Subcutaneous abdominal adipose tissue (tissue), 5 donors: Measurements from ENCODE around the gene FBXO2.

Experiments
- H3K27ac ChIP-seq: one replicate; pipeline ENCODE4 v1.7.0; 2013; ENCODE audit warnings: low read depth, mild to moderate bottlenecking, inconsistent platforms, low read length, moderate library complexity
- H3K27me3 ChIP-seq, 5 donors: one replicate each; pipeline ENCODE4 v1.7.0; 2013; ENCODE audit warnings: low read length in 5 of 5, inconsistent platforms in 1 of 5; ENCODE audit not compliant: control insufficient read depth in 5 of 5, insufficient read depth in 4 of 5
- H3K36me3 ChIP-seq, 5 donors: one replicate each; pipeline ENCODE4 v1.7.0; 2013; ENCODE audit warnings: low read length in 5 of 5; ENCODE audit not compliant: control insufficient read depth in 5 of 5, insufficient read depth in 5 of 5
- H3K4me1 ChIP-seq, 5 donors: one replicate each; pipeline ENCODE4 v1.7.0; 2013; ENCODE audit warnings: low read length in 5 of 5, mild to moderate bottlenecking in 3 of 5, moderate library complexity in 1 of 5; ENCODE audit not compliant: control insufficient read depth in 5 of 5, insufficient read depth in 5 of 5
- H3K4me3 ChIP-seq, 5 donors: one replicate each; pipeline ENCODE4 v1.7.0; 2013; ENCODE audit warnings: low read length in 5 of 5, low read depth in 1 of 5
- H3K9ac ChIP-seq, 5 donors: one replicate each; pipeline ENCODE4 v1.7.0; 2013; ENCODE audit warnings: low read length in 5 of 5, mild to moderate bottlenecking in 4 of 5, moderate library complexity in 3 of 5
- H3K9me3 ChIP-seq, 5 donors: one replicate each; pipeline ENCODE4 v1.7.0; 2013; ENCODE audit warnings: low read length in 5 of 5; ENCODE audit not compliant: control insufficient read depth in 5 of 5
- donor health status: healthy.
- donor health status: healthy.
- donor health status: healthy.
- donor health status: healthy.
- donor health status: healthy.

FBXO2 gene

GRCh38 chr1:11602981-11603380 is 51.2 kb downstream of the FBXO2 start:
- Histone ChIP-seq H3K27ac (no peak overlapping the region), H3K9ac (no peak overlapping the region), H3K36me3 (no peaks in the 10 kb centered on the region), H3K27me3 (peaks cover 10 to 26% (median 18%) of the 10 kb centered on the region in 5 donors), H3K9me3 (peaks cover 0 to 5% (median 0%) of the 10 kb centered on the region in 5 donors), H3K4me3 (no peak overlapping the region), H3K4me1 (peaks cover 0 to 1% (median 0%) of the 10 kb centered on the region in 5 donors)

- H3K9ac ChIP-seq: no peak overlapping the region
- H3K27ac ChIP-seq: no peak overlapping the region
- no peaks in the 10 kb centered on the region for H3K36me3 ChIP-seq
- H3K9me3 ChIP-seq: peaks cover 0 to 5% (median 0%) of the 10 kb centered on the region in 5 donors
- no peak overlapping the region for H3K4me3 ChIP-seq
- peaks cover 0 to 1% (median 0%) of the 10 kb centered on the region in 5 donors for H3K4me1 ChIP-seq
- H3K27me3 ChIP-seq: peaks cover 10 to 28% (median 20%) of the 10 kb centered on the region in 5 donors
Observed at GRCh38 chr1:11602424-11602823, 51.8 kb downstream of the FBXO2 start.

- peaks cover 10 to 30% (median 20%) of the 10 kb centered on the region in 5 donors for H3K27me3 ChIP-seq
- no peak overlapping the region for H3K9ac ChIP-seq
- H3K4me3 ChIP-seq: no peak overlapping the region
- H3K36me3 ChIP-seq: no peaks in the 10 kb centered on the region
- H3K4me1 ChIP-seq: peaks cover 0 to 1% (median 0%) of the 10 kb centered on the region in 5 donors
- no peak overlapping the region for H3K27ac ChIP-seq
- no peaks in the 10 kb centered on the region for H3K9me3 ChIP-seq
Observed at GRCh38 chr1:11600836-11601235, 53.4 kb downstream of the FBXO2 start.

- Histone ChIP-seq H3K4me1 (peaks cover 0 to 7% (median 1%) of the 10 kb centered on the region in 5 donors), H3K27ac (no peak overlapping the region), H3K4me3 (no peak overlapping the region), H3K9ac (no peak overlapping the region), H3K27me3 (peaks cover 10 to 30% (median 21%) of the 10 kb centered on the region in 5 donors), H3K36me3 (no peaks in the 10 kb centered on the region), H3K9me3 (no peaks in the 10 kb centered on the region)
Observed at GRCh38 chr1:11599891-11600576, 54.2 kb downstream of the FBXO2 start.

- no peaks in the 10 kb centered on the region for H3K9me3 ChIP-seq
- peaks cover 0 to 22% (median 1%) of the 10 kb centered on the region in 5 donors for H3K4me1 ChIP-seq
- H3K9ac ChIP-seq: no peak overlapping the region
- no peak overlapping the region for H3K27ac ChIP-seq
- peaks cover 10 to 33% (median 22%) of the 10 kb centered on the region in 5 donors for H3K27me3 ChIP-seq
- no peak overlapping the region for H3K4me3 ChIP-seq
- no peaks in the 10 kb centered on the region for H3K36me3 ChIP-seq
Observed at GRCh38 chr1:11598461-11598860, 55.8 kb downstream of the FBXO2 start.
